ENCODE measurements around the gene SPON1.

Gene SPON1

DNA sequence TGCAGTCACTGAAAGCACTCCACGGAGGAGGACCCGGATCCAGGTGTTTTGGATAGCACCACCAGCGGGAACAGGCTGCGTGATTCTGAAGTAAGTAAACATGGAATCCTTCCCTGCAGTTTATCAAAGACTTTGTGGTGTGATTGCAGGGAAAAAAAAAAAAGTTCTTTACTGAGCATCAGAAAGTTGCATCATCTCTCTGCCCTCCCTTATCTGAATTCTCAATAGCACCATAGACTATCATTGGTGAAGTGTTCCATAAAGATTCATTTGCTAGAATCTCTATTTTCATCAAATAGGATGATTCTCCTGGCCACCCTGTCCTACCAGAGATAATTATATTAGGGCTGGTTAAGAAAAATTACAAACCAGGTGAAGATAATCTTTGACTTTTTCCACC lies 79.0 kb downstream of the SPON1 start:
- Histone ChIP-seq H3F3A (ENCODE audit: insufficient read depth) (no peaks in the 10 kb centered on the region), H3K27ac (ENCODE audit: low read depth, low read length) (no peak overlapping the region), H3K9me2 (replicated peaks; ENCODE audit: insufficient read depth, low read length) (no peaks in the 10 kb centered on the region), H3K4me2 (ENCODE audit: low read depth, low read length, poor library complexity, severe bottlenecking) (no peak overlapping the region), H4K20me1 (ENCODE audit: low read depth, low read length) (no peaks in the 10 kb centered on the region), H3K9ac (ENCODE audit: low read length) (no peak overlapping the region), H3K9me3 (ENCODE audit: insufficient read depth, low read length) (no peaks in the 10 kb centered on the region), H2AFZ (ENCODE audit: low read depth, low read length, severe bottlenecking) (no peak overlapping the region), H3K4me3 (ENCODE audit: insufficient read depth, low read length, poor library complexity, severe bottlenecking) (no peak overlapping the region), H3K27me3 (ENCODE audit: low read length) (0 out of 2 replicates have a peak, but pooled peaks cover 5% of the 10 kb centered on the region), H3K36me3 (ENCODE audit: low read length) (no peaks in the 10 kb centered on the region), H3K79me2 (ENCODE audit: insufficient read depth, low read length) (no peaks in the 10 kb centered on the region)
- TF ChIP-seq, protein P1, sequence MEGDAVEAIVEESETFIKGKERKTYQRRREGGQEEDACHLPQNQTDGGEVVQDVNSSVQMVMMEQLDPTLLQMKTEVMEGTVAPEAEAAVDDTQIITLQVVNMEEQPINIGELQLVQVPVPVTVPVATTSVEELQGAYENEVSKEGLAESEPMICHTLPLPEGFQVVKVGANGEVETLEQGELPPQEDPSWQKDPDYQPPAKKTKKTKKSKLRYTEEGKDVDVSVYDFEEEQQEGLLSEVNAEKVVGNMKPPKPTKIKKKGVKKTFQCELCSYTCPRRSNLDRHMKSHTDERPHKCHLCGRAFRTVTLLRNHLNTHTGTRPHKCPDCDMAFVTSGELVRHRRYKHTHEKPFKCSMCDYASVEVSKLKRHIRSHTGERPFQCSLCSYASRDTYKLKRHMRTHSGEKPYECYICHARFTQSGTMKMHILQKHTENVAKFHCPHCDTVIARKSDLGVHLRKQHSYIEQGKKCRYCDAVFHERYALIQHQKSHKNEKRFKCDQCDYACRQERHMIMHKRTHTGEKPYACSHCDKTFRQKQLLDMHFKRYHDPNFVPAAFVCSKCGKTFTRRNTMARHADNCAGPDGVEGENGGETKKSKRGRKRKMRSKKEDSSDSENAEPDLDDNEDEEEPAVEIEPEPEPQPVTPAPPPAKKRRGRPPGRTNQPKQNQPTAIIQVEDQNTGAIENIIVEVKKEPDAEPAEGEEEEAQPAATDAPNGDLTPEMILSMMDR (IDR thresholded peaks at IDR 0.05; ENCODE audit: insufficient read depth, low read length, poor library complexity, severe bottlenecking), result no peak
- TF ChIP-seq EZH2phosphoT487 (conservative IDR thresholded peaks at IDR 0.05; ENCODE audit: low read length), result no peak

GRCh38 chr11:14042686-14043465 lies 80.4 kb downstream of the SPON1 start:
- H3K4me2 ChIP-seq (ENCODE audit: low read depth, low read length, poor library complexity, severe bottlenecking), result no peak overlapping the region

DNA sequence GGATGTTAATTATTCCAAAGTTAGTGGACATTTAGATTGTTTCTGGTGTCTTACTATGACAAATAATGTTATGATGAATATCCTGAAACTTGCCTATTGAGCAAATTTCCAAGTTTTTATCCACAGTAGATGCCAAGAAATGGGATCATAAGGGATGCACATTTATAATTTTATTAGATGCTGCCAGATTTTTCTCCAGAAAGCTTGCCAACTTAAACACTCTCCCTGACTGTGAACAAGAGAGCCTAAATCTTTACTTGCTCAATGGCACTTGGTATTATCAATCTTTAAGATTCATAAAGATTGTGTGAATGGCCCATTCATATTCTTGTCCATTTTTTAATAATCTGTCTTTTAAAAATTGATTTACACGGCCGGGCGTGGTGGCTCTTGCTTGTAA lies 82.4 kb downstream of the SPON1 start:
- Histone ChIP-seq H2AFZ (ENCODE audit: low read depth, low read length, severe bottlenecking) (no peak overlapping the region), H3K9ac (ENCODE audit: low read length) (no peak overlapping the region), H3K9me2 (replicated peaks; ENCODE audit: insufficient read depth, low read length) (no peaks in the 10 kb centered on the region), H3F3A (ENCODE audit: insufficient read depth) (no peaks in the 10 kb centered on the region), H3K27me3 (ENCODE audit: low read length) (0 out of 2 replicates have a peak, but pooled peaks cover 5% of the 10 kb centered on the region), H3K9me3 (ENCODE audit: insufficient read depth, low read length) (no peaks in the 10 kb centered on the region), H4K20me1 (ENCODE audit: low read depth, low read length) (no peaks in the 10 kb centered on the region), H3K4me3 (ENCODE audit: insufficient read depth, low read length, poor library complexity, severe bottlenecking) (no peak overlapping the region), H3K27ac (ENCODE audit: low read depth, low read length) (no peak overlapping the region), H3K4me2 (ENCODE audit: low read depth, low read length, poor library complexity, severe bottlenecking) (no peak overlapping the region), H3K36me3 (ENCODE audit: low read length) (no peaks in the 10 kb centered on the region), H3K79me2 (ENCODE audit: insufficient read depth, low read length) (no peaks in the 10 kb centered on the region)
- TF ChIP-seq, protein P1 (IDR thresholded peaks at IDR 0.05; ENCODE audit: insufficient read depth, low read length, poor library complexity, severe bottlenecking), result no peak
- TF ChIP-seq EZH2phosphoT487 (conservative IDR thresholded peaks at IDR 0.05; ENCODE audit: low read length), result no peak

More at GRCh38 chr11:14042686-14043465, 80.4 kb downstream of the SPON1 start:
- H3K27ac ChIP-seq (ENCODE audit: low read depth, low read length), result no peak overlapping the region
- TF ChIP-seq, protein P1 (IDR thresholded peaks at IDR 0.05; ENCODE audit: insufficient read depth, low read length, poor library complexity, severe bottlenecking), result no peak
- TF ChIP-seq EZH2phosphoT487 (conservative IDR thresholded peaks at IDR 0.05; ENCODE audit: low read length), result no peak
- H3K9ac ChIP-seq (ENCODE audit: low read length), result no peak overlapping the region
- H3F3A ChIP-seq (ENCODE audit: insufficient read depth), result no peaks in the 10 kb centered on the region
- H3K9me2 ChIP-seq (replicated peaks; ENCODE audit: insufficient read depth, low read length), result no peaks in the 10 kb centered on the region
- H3K36me3 ChIP-seq (ENCODE audit: low read length), result no peaks in the 10 kb centered on the region
- H3K79me2 ChIP-seq (ENCODE audit: insufficient read depth, low read length), result no peaks in the 10 kb centered on the region
- H4K20me1 ChIP-seq (ENCODE audit: low read depth, low read length), result no peaks in the 10 kb centered on the region
- H3K9me3 ChIP-seq (ENCODE audit: insufficient read depth, low read length), result no peaks in the 10 kb centered on the region
- no peak overlapping the region for H2AFZ ChIP-seq (ENCODE audit: low read depth, low read length, severe bottlenecking)
- no peak overlapping the region for H3K4me3 ChIP-seq (ENCODE audit: insufficient read depth, low read length, poor library complexity, severe bottlenecking)
- 0 out of 2 replicates have a peak, but pooled peaks cover 5% of the 10 kb centered on the region for H3K27me3 ChIP-seq (ENCODE audit: low read length)
